GM19455 (cell line): ENCODE results near the gene CHRNG.

ENCODE experiments used
- ATAC-seq: cut with Tn5 transposase; IDR thresholded peaks from one replicate; pipeline ENCODE4 v1.9.1; 2021; ENCODE audit not compliant: unreplicated experiment

The CHRNG gene

GRCh38 chr2:232505856-232506255 lies 33.6 kb upstream of the CHRNG start:
- ATAC-seq: no peak

- no peak for ATAC-seq
These were observed 32.8 kb upstream of the CHRNG start for GRCh38 chr2:232506709-232507108.

- no peak for ATAC-seq
These were observed 31.2 kb upstream of the CHRNG start for GRCh38 chr2:232508251-232508650.

DNA sequence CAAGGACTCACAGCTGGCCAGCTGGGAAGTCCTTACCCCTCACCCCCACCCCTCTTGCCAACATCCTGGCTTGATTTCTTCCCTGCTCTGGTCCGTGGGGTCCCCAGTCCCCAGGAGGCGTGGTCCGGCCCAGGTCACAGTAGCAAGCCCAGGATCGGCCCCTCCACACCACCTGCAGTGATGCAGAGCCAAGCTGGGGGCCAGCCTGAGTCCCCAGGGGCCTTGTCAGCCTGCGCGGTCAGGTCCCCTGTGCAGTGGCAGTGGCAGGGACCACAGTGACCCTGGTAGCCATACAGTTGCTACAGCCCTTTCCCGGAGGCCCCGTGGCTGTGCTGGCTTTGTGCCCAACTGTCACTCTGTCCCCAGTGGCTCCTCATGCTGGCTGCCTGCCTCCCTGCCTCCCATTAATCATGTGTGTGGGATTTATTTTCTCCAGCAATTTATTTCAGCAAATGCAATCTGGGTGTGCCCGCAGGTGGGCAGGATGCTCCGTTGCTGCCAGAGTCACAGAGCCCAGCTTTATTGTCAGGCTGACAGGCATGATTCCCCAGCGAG lies 28.1 kb upstream of the CHRNG start:
- no peak for ATAC-seq

GRCh38 chr2:232512602-232513001 lies 26.9 kb upstream of the CHRNG start:
- ATAC-seq: no peak

DNA sequence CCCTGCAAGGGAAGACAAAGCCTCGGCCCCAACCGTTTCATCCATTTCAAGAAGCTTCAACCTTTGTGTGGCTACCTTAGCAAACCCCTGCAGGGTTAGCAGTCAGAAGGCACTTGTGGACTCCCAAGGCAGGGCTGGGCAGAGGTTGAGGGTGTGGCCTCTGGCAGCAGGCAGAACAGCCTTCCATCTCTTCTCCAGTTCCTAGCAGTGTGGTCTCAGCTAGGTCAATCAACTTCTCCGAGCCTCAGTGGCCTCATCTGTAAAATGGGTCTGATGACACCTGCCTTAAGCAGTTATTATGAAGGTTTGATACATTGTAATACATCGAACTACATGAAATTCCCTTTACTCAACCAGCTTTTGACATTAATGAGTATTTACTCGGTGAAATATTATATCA lies 26.1 kb upstream of the CHRNG start:
- ATAC-seq: no peak

DNA sequence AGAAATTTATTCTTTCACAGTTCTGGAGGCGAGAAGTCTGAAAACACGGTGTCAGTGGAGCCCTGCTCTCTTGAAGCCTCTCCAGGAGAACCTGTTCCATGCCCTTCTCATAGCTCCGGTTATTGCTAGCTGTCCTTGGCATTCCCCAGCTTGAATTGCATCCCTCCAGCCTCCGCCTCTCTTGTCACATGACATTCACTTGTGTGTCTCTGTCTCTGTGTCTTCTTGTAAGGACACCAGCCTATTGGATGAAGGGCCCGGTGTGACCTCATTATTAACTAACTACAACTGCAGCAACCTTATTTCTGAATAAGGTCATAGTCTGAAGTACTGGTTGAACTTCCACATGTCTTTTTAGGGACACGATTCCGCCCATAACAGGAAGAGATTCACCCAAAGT lies 23.9 kb upstream of the CHRNG start:
- no peak for ATAC-seq

GRCh38 chr2:232516551-232516950 lies 22.9 kb upstream of the CHRNG start:
- no peak for ATAC-seq

DNA sequence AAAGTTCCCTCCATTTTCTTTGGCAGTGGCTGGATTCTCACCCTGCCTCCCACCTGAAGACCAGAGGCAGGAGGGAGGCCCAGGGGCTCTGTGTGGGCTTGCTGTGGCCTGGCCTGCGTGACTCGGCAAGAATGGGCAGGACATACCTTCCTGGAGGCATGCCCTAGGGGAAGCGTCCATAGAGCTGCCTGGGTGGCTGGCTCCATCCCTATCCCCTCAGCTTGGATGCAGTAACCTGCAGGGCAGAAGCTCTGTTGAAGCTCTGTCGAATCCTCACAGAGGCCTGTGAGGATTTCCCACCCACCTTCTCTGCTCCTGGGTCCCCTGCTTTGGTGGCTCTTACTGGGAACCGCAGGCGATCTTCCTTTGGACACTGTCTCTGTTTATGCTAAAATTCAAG lies 20.6 kb upstream of the CHRNG start:
- no peak for ATAC-seq

- ATAC-seq: no peak
These were observed 19.7 kb upstream of the CHRNG start, which contains the start of gene PRSS56 for GRCh38 chr2:232519581-232520438. Gene PRSS56 (plus strand): TSS chr2:232520388. CDS start chr2:232520599, 211 bp downstream.

GRCh38 chr2:232520489-232520888 lies 19.0 kb upstream of the CHRNG start:
- ATAC-seq: no peak

DNA sequence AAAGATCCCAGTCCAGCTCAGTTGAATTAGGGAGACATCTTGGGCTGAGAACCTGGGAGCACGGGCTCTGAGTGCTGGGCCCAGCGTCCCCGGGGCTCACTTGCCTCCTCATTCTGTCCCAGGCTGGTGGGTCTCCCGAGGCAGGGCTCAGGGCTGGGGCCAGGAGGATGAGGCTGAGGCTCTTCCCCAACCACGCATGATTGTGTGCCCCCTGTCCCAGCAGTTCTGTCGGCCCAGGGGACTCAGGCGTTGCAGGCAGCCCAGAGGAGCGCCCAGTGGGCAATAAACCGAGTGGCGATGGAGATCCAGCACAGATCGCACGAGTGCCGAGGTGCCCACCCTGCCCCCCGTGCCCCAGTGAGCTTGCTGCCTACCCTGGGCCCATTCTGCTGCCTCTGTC lies 18.4 kb upstream of the CHRNG start:
- ATAC-seq: no peak

- ATAC-seq: no peak
These were observed 17.4 kb upstream of the CHRNG start for GRCh38 chr2:232521959-232522622.

- ATAC-seq: no peak
These were observed 16.7 kb upstream of the CHRNG start for GRCh38 chr2:232522623-232523401.

GRCh38 chr2:232523402-232523681 lies 16.1 kb upstream of the CHRNG start:
- no peak for ATAC-seq

DNA sequence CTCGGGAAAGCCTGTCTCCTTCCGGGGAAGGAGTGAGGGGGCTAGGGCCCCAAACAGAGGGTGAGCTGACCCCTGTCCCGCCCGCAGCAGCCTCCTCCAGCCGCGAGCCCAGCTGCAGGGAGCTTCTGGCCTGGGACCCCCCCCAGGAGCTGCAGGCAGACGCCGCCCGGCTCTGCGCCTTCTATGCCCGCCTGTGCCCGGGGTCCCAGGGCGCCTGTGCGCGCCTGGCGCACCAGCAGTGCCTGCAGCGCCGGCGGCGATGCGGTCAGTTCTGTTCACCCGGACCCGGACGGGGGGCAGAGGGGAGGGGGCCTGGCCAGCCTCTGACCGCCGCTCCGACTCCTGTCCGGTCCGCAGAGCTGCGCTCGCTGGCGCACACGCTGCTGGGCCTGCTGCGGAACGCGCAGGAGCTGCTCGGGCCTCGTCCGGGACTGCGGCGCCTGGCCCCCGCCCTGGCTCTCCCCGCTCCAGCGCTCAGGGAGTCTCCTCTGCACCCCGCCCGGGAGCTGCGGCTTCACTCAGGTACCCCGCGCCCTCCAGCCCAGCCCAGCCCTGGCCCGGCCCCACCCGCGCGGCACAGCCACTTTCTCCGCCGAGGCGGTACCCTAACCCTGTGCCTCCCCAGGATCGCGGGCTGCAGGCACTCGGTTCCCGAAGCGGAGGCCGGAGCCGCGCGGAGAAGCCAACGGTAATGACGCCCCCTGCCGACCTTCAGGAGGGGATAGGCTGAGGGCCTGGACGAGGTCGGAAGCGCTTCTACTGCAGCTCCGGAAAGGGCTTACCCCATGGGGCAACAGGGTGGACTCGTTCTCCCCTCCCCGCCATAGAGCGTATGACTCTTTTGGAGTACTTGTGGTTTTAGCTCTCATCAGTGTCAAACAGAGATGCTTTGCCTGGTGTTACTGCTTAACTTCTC lies 15.6 kb upstream of the CHRNG start:
- no peak for ATAC-seq

DNA sequence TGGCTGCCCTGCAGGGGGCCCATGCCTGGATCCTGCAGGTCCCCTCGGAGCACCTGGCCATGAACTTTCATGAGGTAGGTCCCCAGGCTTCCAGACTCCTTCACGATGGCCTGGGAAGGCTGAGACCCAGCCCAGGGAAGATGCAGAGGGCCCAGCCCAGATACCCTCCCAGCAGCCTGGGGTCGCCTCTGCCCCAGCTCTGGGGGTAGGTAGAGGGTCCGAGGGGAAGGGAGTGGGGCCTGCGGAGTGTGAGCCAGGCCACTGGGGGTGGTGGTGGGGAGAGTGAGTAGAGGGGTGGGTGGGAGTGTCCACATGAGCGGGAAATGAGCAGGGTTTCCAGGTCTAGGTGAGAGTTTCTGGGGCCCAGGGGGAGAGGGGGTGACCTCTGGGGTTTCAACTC lies 14.7 kb upstream of the CHRNG start:
- ATAC-seq: no peak

DNA sequence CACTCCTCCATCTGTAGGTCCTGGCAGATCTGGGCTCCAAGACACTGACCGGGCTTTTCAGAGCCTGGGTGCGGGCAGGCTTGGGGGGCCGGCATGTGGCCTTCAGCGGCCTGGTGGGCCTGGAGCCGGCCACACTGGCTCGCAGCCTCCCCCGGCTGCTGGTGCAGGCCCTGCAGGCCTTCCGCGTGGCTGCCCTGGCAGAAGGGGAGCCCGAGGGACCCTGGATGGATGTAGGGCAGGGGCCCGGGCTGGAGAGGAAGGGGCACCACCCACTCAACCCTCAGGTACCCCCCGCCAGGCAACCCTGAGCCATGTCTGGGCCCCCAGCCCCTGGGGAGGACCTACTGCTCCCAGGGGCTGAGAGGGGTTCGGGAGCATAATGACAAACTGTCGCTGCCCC lies 14.3 kb upstream of the CHRNG start:
- no peak for ATAC-seq

GRCh38 chr2:232525791-232526371 lies 13.6 kb upstream of the CHRNG start, which contains the start of gene CHRND:
Gene CHRND (plus strand): TSS chr2:232526160. CDS start chr2:232526216, 56 bp downstream.
- no peak for ATAC-seq

DNA sequence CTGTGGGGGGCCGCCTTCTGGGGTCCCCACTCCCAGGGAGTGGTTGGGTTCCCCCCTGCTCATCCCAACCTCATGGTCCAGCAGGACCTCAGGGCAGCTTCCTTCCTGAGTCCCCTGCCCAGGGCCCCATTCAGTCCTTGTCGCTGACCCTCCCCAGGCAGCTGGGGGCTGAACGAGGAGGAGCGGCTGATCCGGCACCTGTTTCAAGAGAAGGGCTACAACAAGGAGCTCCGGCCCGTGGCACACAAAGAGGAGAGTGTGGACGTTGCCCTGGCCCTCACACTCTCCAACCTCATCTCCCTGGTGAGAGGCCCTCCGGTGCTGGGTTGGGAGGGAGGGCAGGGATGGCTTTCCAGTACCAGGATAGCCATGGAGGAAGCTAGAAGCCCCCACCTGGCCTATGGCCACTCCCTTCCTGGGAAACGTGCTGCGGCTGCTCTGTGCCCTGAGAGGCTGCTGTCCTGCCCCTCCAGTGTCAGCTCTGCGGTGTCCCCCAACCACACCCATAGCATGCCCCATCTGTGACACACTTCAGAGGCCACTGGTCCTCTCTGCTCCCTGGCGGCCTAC lies 13.0 kb upstream of the CHRNG start:
- ATAC-seq: no peak
